ENCODE data around the gene VMP1. TPM values are rescaled to one million over a fixed set of nuclear protein-coding genes. Genes with fewer than 3 reads are reported as not detected.

VMP1 gene
- total and polyA plus RNA-seq, 7 experiments from 2014 or later = 42.0 to 370 (median 80.8) TPM

- Mint-ChIP-seq H3K27me3 (no peaks in the 10 kb centered on the region), H3K9me3 (no peaks in the 10 kb centered on the region), H3K36me3 (peaks cover 0 to 35% (median 16%) of the 10 kb centered on the region in 5 donors), H3K4me3 (no peak overlapping the region), H3K4me1 (peaks cover 0 to 5% (median 0%) of the 10 kb centered on the region in 7 donors), H3K27ac (no peak overlapping the region)
- H3K27me3 ChIP-seq (ENCODE audit: control insufficient read depth in 2 of 2, insufficient read depth in 2 of 2, low read length in 2 of 2) = no peaks in the 10 kb centered on the region
- intact Hi-C loops (cut with micrococcal nuclease) = no loop called here
- peaks cover 4 to 61% (median 9%) of the 10 kb centered on the region in 3 experiments for H3K36me3 ChIP-seq (ENCODE audit: control insufficient read depth in 2 of 3, insufficient read depth in 3 of 3, low read length in 3 of 3)
- no peaks in the 10 kb centered on the region for H3K9me3 ChIP-seq (ENCODE audit: control insufficient read depth in 2 of 3, low read length in 3 of 3)
- H3K27ac ChIP-seq (ENCODE audit: low read depth, low read length) = no peak overlapping the region
- no peaks in the 10 kb centered on the region for H3K4me1 ChIP-seq (ENCODE audit: control insufficient read depth in 2 of 2, insufficient read depth in 2 of 2, low read length in 2 of 2)
- DNase-seq = no peak
- ChIA-PET POLR2A (interaction anchor here (0.7 kb wide), 1 partner anchor 17 kb away, joined by 3 read pairs; no protein-coding TSS in a partner anchor), CTCF (interaction anchor here (0.7 kb wide), 1 partner anchor 1388 kb away, joined by 4 read pairs; the partner anchor contains the start of gene HSF5)
- H3K4me3 ChIP-seq (ENCODE audit: low read length) = no peak overlapping the region
- ATAC-seq = no peak
Measured at GRCh38 chr17:59876107-59876506, 168.7 kb downstream of the VMP1 start.

GRCh38 chr17:59877965-59878364 lies 170.5 kb downstream of the VMP1 start:
- no peak overlapping the region for H3K27ac ChIP-seq (ENCODE audit: low read depth, low read length)
- H3K4me1 ChIP-seq (ENCODE audit: control insufficient read depth in 2 of 2, insufficient read depth in 2 of 2, low read length in 2 of 2) = no peaks in the 10 kb centered on the region
- DNase-seq (no peak), ATAC-seq (no peak)
- intact Hi-C loops (cut with micrococcal nuclease) = no loop called here
- CTCF ChIA-PET = no interaction called here
- POLR2A ChIA-PET = interaction anchor here (1.2 kb wide), 1 partner anchor 9 kb away, joined by 4 read pairs; no protein-coding TSS in a partner anchor
- H3K4me3 Mint-ChIP-seq = no peak overlapping the region
- no peaks in the 10 kb centered on the region for H3K9me3 Mint-ChIP-seq
- no peaks in the 10 kb centered on the region for H3K27me3 Mint-ChIP-seq
- H3K36me3 Mint-ChIP-seq = peaks cover 0 to 33% (median 13%) of the 10 kb centered on the region in 5 donors
- H3K36me3 ChIP-seq (ENCODE audit: control insufficient read depth in 2 of 3, insufficient read depth in 3 of 3, low read length in 3 of 3) = peaks cover 4 to 69% (median 9%) of the 10 kb centered on the region in 3 experiments
- H3K4me3 ChIP-seq (ENCODE audit: low read length) = no peak overlapping the region
- H3K9me3 ChIP-seq (ENCODE audit: control insufficient read depth in 2 of 3, low read length in 3 of 3) = no peaks in the 10 kb centered on the region
- H3K27me3 ChIP-seq (ENCODE audit: control insufficient read depth in 2 of 2, insufficient read depth in 2 of 2, low read length in 2 of 2) = no peaks in the 10 kb centered on the region
- H3K27ac Mint-ChIP-seq = peak overlapping the region in 4 of 9 donors; percentile 16 to 56 (median 30)
- peaks cover 0 to 5% (median 0%) of the 10 kb centered on the region in 7 donors for H3K4me1 Mint-ChIP-seq

- intact Hi-C loops (cut with micrococcal nuclease) = no loop called here
- Mint-ChIP-seq H3K4me3 (no peak overlapping the region), H3K27ac (no peak overlapping the region), H3K4me1 (peaks cover 0 to 5% (median 0%) of the 10 kb centered on the region in 7 donors), H3K27me3 (no peaks in the 10 kb centered on the region), H3K36me3 (peaks cover 0 to 33% (median 12%) of the 10 kb centered on the region in 5 donors), H3K9me3 (no peaks in the 10 kb centered on the region)
- H3K36me3 ChIP-seq (ENCODE audit: control insufficient read depth in 2 of 3, insufficient read depth in 3 of 3, low read length in 3 of 3) = peaks cover 4 to 71% (median 9%) of the 10 kb centered on the region in 3 experiments
- H3K9me3 ChIP-seq (ENCODE audit: control insufficient read depth in 2 of 3, low read length in 3 of 3) = no peaks in the 10 kb centered on the region
- ATAC-seq (no peak), DNase-seq (no peak)
- no peaks in the 10 kb centered on the region for H3K4me1 ChIP-seq (ENCODE audit: control insufficient read depth in 2 of 2, insufficient read depth in 2 of 2, low read length in 2 of 2)
- no peaks in the 10 kb centered on the region for H3K27me3 ChIP-seq (ENCODE audit: control insufficient read depth in 2 of 2, insufficient read depth in 2 of 2, low read length in 2 of 2)
- POLR2A ChIA-PET = interaction anchor here (0.6 to 1.2 kb wide), 2 partner anchors 9 to 124 kb away, joined by 3 to 4 read pairs; no protein-coding TSS in a partner anchor
- H3K27ac ChIP-seq (ENCODE audit: low read depth, low read length) = no peak overlapping the region
- CTCF ChIA-PET = no interaction called here
- H3K4me3 ChIP-seq (ENCODE audit: low read length) = no peak overlapping the region
Measured at GRCh38 chr17:59878624-59879023, 171.2 kb downstream of the VMP1 start.

- peaks cover 7 to 26% (median 20%) of the 10 kb centered on the region in 7 donors for H3K4me1 Mint-ChIP-seq
- no peak overlapping the region for H3K4me3 Mint-ChIP-seq
- H3K36me3 ChIP-seq (ENCODE audit: control insufficient read depth in 2 of 3, insufficient read depth in 3 of 3, low read length in 3 of 3) = peaks cover 0 to 67% (median 9%) of the 10 kb centered on the region in 3 experiments
- ChIA-PET POLR2A (interaction anchor here (0.6 kb wide), 1 partner anchor 8 kb away, joined by 3 read pairs; the partner anchor contains the start of genes RPS6KB1 and TUBD1), CTCF (no interaction called here)
- intact Hi-C loops (cut with micrococcal nuclease) = no loop called here
- no peaks in the 10 kb centered on the region for H3K9me3 ChIP-seq (ENCODE audit: control insufficient read depth in 2 of 3, low read length in 3 of 3)
- H3K36me3 Mint-ChIP-seq = peaks cover 4 to 30% (median 14%) of the 10 kb centered on the region in 5 donors
- H3K27ac ChIP-seq (ENCODE audit: low read depth, low read length) = no peak overlapping the region
- no peak overlapping the region for H3K4me3 ChIP-seq (ENCODE audit: low read length)
- H3K27ac Mint-ChIP-seq = peak overlapping the region in 1 of 9 donors; percentile 16
- peaks cover 0 to 3% of the 10 kb centered on the region in 2 donors for H3K4me1 ChIP-seq (ENCODE audit: control insufficient read depth in 2 of 2, insufficient read depth in 2 of 2, low read length in 2 of 2)
- no peaks in the 10 kb centered on the region for H3K9me3 Mint-ChIP-seq
- no peaks in the 10 kb centered on the region for H3K27me3 Mint-ChIP-seq
- no peaks in the 10 kb centered on the region for H3K27me3 ChIP-seq (ENCODE audit: control insufficient read depth in 2 of 2, insufficient read depth in 2 of 2, low read length in 2 of 2)
- no peak for ATAC-seq
- DNase-seq = no peak
Measured at GRCh38 chr17:59884861-59885260, 177.4 kb downstream of the VMP1 start.

- Mint-ChIP-seq H3K27ac (peak overlapping the region in 8 of 9 donors; percentile 1 to 87 (median 50)), H3K36me3 (peaks cover 8 to 24% (median 15%) of the 10 kb centered on the region in 5 donors), H3K4me1 (peaks cover 20 to 56% (median 37%) of the 10 kb centered on the region in 7 donors), H3K9me3 (peaks cover 0 to 5% (median 0%) of the 10 kb centered on the region in 11 donors), H3K4me3 (peak overlapping the region in 6 of 10 donors; percentile 5 to 49 (median 33)), H3K27me3 (peaks cover 0 to 4% (median 0%) of the 10 kb centered on the region in 5 donors)
- ChIA-PET POLR2A (no interaction called here), CTCF (no interaction called here)
- peaks cover 0 to 54% (median 4%) of the 10 kb centered on the region in 3 experiments for H3K36me3 ChIP-seq (ENCODE audit: control insufficient read depth in 2 of 3, insufficient read depth in 3 of 3, low read length in 3 of 3)
- intact Hi-C loops (cut with micrococcal nuclease) = no loop called here
- no peak overlapping the region for H3K27ac ChIP-seq (ENCODE audit: low read depth, low read length)
- no peak for ATAC-seq
- H3K27me3 ChIP-seq (ENCODE audit: control insufficient read depth in 2 of 2, insufficient read depth in 2 of 2, low read length in 2 of 2) = no peaks in the 10 kb centered on the region
- DNase-seq = no peak
- peaks cover 4 to 12% of the 10 kb centered on the region in 2 donors for H3K4me1 ChIP-seq (ENCODE audit: control insufficient read depth in 2 of 2, insufficient read depth in 2 of 2, low read length in 2 of 2)
- H3K9me3 ChIP-seq (ENCODE audit: control insufficient read depth in 2 of 3, low read length in 3 of 3) = no peaks in the 10 kb centered on the region
- H3K4me3 ChIP-seq (ENCODE audit: low read length) = no peak overlapping the region
Measured at GRCh38 chr17:59888145-59888750, 180.8 kb downstream of the VMP1 start.

- ChIA-PET CTCF (no interaction called here), POLR2A (no interaction called here)
- H3K27ac Mint-ChIP-seq = peak overlapping the region; percentile 20 to 100 (median 49)
- intact Hi-C loops (cut with micrococcal nuclease) = no loop called here
- Histone ChIP-seq H3K4me3 (ENCODE audit: low read length) (no peak overlapping the region), H3K27me3 (ENCODE audit: control insufficient read depth in 2 of 2, insufficient read depth in 2 of 2, low read length in 2 of 2) (no peaks in the 10 kb centered on the region), H3K36me3 (ENCODE audit: control insufficient read depth in 2 of 3, insufficient read depth in 3 of 3, low read length in 3 of 3) (peaks cover 0 to 31% (median 0%) of the 10 kb centered on the region in 3 experiments), H3K4me1 (ENCODE audit: control insufficient read depth in 2 of 2, insufficient read depth in 2 of 2, low read length in 2 of 2) (peaks cover 13 to 22% of the 10 kb centered on the region in 2 donors), H3K9me3 (ENCODE audit: control insufficient read depth in 2 of 3, low read length in 3 of 3) (no peaks in the 10 kb centered on the region), H3K27ac (ENCODE audit: low read depth, low read length) (no peak overlapping the region)
- H3K4me1 Mint-ChIP-seq = peaks cover 39 to 73% (median 56%) of the 10 kb centered on the region in 7 donors
- DNase-seq = no peak
- H3K9me3 Mint-ChIP-seq = peaks cover 0 to 5% (median 0%) of the 10 kb centered on the region in 11 donors
- ATAC-seq = no peak
- peaks cover 8 to 21% (median 15%) of the 10 kb centered on the region in 5 donors for H3K36me3 Mint-ChIP-seq
- peak overlapping the region; percentile 37 to 100 (median 88) for H3K4me3 Mint-ChIP-seq
- H3K27me3 Mint-ChIP-seq = peaks cover 0 to 4% (median 0%) of the 10 kb centered on the region in 5 donors
Measured at GRCh38 chr17:59890720-59891119, 183.3 kb downstream of the VMP1 start.
